GM19395 (cell line): Measurements from ENCODE around the gene KDM8.
"Not testable (repeated sequence)": the region's sequence is repeated elsewhere in the genome, so short reads cannot be mapped to it uniquely, and the experiment has no call there.

Source experiments
- ATAC-seq: cut with Tn5 transposase; IDR thresholded peaks from one replicate; pipeline ENCODE4 v1.9.1; 2021; ENCODE audit warnings: mild to moderate bottlenecking, moderate library complexity; ENCODE audit not compliant: unreplicated experiment

Gene KDM8

GRCh38 chr16:27240948-27241531 is 37.7 kb downstream of the KDM8 start:
- ATAC-seq, result no peak

GRCh38 chr16:27241658-27242057 is 38.3 kb downstream of the KDM8 start:
- no peak for ATAC-seq

GRCh38 chr16:27242398-27242797 is 39.1 kb downstream of the KDM8 start:
- no peak for ATAC-seq

- ATAC-seq, result no peak
These were observed 39.7 kb downstream of the KDM8 start for GRCh38 chr16:27242868-27243590.

GRCh38 chr16:27243725-27244362 is 40.5 kb downstream of the KDM8 start:
- ATAC-seq, result no peak

GRCh38 chr16:27244363-27244755 is 41.0 kb downstream of the KDM8 start:
- no peak for ATAC-seq

GRCh38 chr16:27245276-27246172 is 42.2 kb downstream of the KDM8 start:
- ATAC-seq, result no peak

GRCh38 chr16:27246439-27246838 is 43.1 kb downstream of the KDM8 start:
- ATAC-seq, result no peak

- not testable (repeated sequence) for ATAC-seq
These were observed 43.8 kb downstream of the KDM8 start for GRCh38 chr16:27247076-27247475.

- ATAC-seq, result no peak
These were observed 44.7 kb downstream of the KDM8 start for GRCh38 chr16:27248036-27248435.

- not testable (repeated sequence) for ATAC-seq
These were observed 45.6 kb downstream of the KDM8 start for GRCh38 chr16:27248886-27249285.

- ATAC-seq, result no peak
These were observed 48.3 kb downstream of the KDM8 start for GRCh38 chr16:27251541-27252205.

GRCh38 chr16:27252206-27252585 is 48.9 kb downstream of the KDM8 start:
- ATAC-seq, result no peak

GRCh38 chr16:27253526-27253930 is 50.2 kb downstream of the KDM8 start:
- ATAC-seq, result no peak

GRCh38 chr16:27254262-27254811 is 51.0 kb downstream of the KDM8 start:
- peak; percentile 70 for ATAC-seq

GRCh38 chr16:27256861-27257260 is 53.5 kb downstream of the KDM8 start:
- ATAC-seq, result no peak

- ATAC-seq, result no peak
These were observed 53.9 kb downstream of the KDM8 start for GRCh38 chr16:27257271-27257670.

GRCh38 chr16:27258241-27258734 is 55.0 kb downstream of the KDM8 start:
- no peak for ATAC-seq

- no peak for ATAC-seq
These were observed 56.4 kb downstream of the KDM8 start for GRCh38 chr16:27259710-27260109.

- ATAC-seq, result not testable (repeated sequence)
These were observed 59.6 kb downstream of the KDM8 start for GRCh38 chr16:27262904-27263423.
